GM12874 (cell line): ENCODE results near the gene RAB4A.

Experiments used
- TF ChIP-seq, protein P1 (sequence below): IDR thresholded peaks from 2 replicates; pipeline ENCODE4 v1.5.1; 2011; ENCODE audit warnings: low read depth, mild to moderate bottlenecking, control low read depth, low read length, moderate library complexity; ENCODE audit not compliant: insufficient read depth

The RAB4A gene

GRCh38 chr1:229228522-229228921, 42.4 kb upstream of the RAB4A start:
- TF ChIP-seq, protein P1, sequence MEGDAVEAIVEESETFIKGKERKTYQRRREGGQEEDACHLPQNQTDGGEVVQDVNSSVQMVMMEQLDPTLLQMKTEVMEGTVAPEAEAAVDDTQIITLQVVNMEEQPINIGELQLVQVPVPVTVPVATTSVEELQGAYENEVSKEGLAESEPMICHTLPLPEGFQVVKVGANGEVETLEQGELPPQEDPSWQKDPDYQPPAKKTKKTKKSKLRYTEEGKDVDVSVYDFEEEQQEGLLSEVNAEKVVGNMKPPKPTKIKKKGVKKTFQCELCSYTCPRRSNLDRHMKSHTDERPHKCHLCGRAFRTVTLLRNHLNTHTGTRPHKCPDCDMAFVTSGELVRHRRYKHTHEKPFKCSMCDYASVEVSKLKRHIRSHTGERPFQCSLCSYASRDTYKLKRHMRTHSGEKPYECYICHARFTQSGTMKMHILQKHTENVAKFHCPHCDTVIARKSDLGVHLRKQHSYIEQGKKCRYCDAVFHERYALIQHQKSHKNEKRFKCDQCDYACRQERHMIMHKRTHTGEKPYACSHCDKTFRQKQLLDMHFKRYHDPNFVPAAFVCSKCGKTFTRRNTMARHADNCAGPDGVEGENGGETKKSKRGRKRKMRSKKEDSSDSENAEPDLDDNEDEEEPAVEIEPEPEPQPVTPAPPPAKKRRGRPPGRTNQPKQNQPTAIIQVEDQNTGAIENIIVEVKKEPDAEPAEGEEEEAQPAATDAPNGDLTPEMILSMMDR = no peak

DNA sequence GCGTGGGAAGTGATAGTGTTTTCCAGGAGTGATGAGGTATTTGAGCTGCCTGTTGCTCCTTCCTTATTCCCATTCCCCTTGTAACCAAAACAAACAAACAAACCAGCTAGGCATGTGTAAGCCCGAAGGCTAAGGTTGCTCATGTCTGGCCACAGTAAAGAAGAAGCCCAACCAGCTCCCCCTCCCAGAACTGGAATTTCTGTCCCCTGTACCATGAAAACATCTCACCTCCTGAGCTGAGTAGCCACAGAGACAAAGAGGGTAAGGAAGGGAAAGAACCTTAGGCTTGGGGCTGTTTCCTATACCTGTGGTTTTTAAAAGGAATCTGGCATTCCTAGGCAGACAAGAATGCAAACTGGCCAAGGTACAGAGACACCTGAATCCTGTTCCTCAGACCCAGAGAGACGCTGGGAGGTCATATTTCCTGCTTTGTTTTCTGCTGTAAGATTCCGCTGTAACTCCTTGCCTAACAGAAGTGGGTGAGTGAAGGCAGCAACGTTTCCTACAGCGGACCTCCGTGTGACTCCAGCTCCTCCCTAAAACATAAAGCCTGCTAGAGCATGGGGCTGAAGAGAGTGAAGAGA, 41.7 kb upstream of the RAB4A start:
- TF ChIP-seq, protein P1 = no peak

DNA sequence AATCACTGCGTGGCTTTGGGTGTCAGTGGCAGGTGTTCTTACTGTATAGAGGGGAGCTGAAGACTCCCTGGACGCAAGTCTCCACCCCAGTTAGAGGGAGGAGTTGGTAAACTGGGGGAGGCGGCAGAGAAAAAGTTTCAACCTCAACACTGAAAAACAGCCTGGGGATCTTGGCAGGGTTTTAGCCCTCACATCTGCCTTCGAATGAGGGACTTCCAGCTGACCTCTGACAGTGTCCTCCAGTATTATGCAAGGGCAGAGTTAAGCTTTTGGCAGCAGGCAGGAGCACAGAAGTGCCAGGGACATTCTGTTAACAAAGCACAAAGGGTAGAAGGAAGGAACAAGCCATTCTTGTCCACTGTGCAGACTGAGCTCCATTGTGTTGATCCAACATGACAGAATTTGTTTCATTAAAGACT, 41.2 kb upstream of the RAB4A start:
- TF ChIP-seq, protein P1 = no peak

- TF ChIP-seq, protein P1 = no peak
Measured at GRCh38 chr1:229230140-229230892, 40.6 kb upstream of the RAB4A start.

DNA sequence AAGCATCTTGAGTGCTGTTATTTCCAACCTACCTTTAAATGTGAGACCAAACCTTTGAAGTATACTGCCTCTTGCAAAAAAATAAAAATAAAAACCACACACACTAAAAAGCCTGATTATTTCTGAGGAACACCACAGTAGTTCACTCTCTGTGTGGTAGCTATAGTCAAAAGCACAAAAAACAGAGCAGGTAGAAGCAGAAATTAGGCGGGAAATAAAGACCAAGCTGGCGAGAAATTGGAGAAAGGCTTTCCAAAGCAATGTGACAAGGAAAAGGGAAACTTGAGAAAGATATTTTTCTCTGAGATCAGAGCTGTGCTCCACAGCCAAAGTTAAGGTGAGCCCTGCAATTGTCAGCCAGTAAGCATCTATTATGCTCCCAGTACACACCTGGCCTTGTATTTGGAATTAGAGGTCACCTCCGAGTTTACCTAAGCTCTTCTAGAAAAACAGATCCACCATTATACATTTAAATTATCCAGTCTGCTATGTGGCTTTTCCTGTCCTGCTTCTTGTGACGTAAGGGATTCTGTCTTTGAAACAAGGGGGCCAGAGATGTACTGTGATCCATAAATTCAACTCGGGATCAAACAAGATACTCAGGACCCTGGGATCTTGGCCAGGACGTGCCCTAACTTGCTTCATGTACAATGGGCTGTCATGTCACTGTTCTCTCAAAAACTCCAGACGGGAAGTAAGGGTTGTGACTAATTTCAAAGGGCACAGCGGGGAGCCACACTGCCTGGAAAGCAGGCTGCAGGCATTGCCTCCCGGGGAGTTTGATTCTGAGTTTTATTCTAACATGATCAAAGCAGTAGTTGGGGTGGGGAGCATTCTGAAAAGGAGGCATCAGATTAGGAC, 39.8 kb upstream of the RAB4A start:
- TF ChIP-seq, protein P1 = no peak

DNA sequence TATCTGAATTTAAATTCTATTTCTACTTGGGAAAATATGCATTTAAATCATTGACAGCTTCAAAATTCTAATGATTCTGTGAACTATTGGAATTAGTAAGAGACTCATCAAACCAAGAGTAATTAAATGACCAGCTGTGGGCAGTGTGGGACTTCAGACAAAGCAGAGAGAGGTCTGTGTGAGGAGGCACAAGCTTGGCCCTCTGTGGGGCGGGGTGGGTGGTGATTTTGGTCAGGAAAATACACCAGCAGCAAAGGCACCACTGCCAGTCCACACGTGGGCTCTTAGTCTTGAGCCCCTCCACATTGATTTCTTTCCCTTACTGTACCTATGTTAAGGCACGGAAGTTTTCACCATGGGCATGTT, 39.2 kb upstream of the RAB4A start:
- TF ChIP-seq, protein P1 = 0 out of 2 replicates have a peak, but pooled peaks have one; percentile 17

DNA sequence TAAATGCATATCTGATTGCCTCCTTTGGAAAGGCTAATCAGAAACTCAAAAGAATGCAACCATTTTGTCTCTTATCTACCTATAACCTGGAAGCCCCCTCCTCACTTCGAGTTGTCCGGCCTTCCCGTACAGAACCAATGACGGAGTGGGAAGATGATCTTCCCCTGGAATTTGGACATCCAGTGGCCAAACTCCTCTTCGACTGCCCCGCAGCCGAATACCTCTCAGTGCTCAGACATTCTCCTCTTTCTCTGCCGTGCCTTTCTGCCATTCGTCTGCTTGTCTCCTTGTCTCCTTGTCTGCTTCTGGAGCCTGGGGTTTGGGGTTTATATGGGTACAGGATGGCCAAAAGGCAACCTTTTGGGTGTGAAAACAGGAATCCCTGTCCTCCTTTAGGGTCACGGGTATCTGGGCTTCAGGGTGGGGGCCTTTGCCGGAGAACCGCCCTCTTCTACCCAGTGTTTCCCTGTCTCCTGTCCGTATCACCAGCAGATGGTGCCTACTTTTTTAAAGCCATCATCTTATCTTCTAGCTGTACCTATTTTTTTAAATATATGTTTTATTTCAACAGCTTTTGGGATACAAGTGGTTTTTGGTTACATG, 35.9 kb upstream of the RAB4A start:
- TF ChIP-seq, protein P1 = no peak
